Measurements from ENCODE around the gene GUCY1B1.

DNA sequence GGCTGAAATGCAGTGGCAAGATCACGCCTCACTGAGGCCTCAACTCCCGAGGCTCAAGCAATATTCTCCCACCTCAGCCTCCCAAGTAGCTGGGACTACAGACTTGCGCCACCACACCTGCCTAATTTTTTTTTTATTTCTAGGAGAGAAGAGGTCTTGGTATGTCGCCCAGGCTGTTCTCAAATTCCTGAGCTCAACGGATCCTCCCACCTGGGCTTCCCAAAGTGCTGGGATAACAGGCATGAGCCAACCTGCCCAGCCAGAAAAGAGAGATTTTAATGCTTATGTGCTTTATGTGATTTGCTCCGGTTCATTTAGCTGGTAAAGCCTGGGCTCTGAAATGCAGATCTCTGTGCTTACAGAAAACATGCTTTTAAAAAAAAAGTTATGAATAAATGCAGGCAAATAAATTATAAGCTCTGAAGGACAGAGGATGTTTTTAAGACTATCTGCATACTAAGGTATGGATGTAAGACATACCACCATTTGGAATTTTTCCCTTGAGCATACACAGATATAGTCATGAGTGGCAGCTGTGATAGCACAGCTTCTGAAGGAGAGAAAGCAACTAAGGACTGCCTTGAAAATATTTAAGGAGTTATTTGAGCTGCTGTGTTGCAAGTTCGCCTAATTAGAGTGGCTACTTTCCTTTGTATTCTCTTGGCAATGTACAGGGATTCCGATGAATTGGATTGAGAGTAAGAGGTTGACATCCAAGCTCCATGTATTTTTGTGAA is 13.8 kb downstream of the GUCY1B1 start:
- TF ChIP-seq GATA2 (IDR thresholded peaks at IDR 0.05; ENCODE audit: low read depth, low read length) = no peak
- no peak for TF ChIP-seq GATA3 (IDR thresholded peaks at IDR 0.05; ENCODE audit: low read depth, low read length)
